C1 segment of cervical spinal cord (tissue), 14 donors: ENCODE results near the gene TNFAIP8L2.

Experiments used
- DNase-seq, 14 donors: peaks; one replicate each; lab custom pipeline; 2025; lab: John Stamatoyannopoulos, UW

The TNFAIP8L2 gene

DNA sequence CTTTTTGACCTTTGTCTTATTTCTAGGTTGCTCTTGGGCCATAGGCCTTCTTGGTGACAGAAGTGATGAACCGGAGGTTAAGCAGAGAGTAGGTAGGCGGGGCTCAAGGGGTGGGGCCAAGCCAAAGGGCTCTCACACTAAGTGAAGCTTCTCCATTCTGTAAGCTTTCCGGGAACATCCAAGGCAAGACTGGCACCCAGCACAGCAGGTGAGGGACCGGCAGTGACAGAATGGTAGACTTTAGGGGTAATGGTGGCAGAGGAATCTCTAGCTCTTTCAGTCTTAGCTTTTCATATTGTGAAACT is at the start of gene TNFAIP8L2:
TSS of gene TNFAIP8L2 (plus strand) at position 135 of the 305 bp plus-strand sequence. CDS start 2,049 bp downstream, outside the sequence.
- peak in 3 of 14 donors; percentile 18 to 26 (median 21) for DNase-seq

DNA sequence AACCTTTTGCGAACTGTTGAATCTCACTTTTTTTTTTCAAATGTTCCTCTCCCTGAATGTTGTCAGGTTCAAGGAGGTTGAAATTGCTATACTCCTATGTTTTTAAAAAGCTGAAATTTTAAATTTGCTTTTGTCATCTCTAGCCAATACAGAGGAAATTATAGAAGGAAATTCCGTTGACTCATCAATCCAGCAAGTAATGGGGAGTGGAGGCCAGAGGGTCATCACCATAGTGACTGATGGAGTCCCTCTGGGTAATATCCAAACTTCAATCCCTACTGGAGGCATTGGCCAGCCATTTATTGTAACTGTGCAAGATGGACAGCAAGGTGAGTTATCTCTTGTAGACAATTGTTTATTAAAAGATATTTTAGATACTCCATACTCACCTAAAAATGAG is 49.6 kb upstream of the TNFAIP8L2 start:
- no peak for DNase-seq

DNA sequence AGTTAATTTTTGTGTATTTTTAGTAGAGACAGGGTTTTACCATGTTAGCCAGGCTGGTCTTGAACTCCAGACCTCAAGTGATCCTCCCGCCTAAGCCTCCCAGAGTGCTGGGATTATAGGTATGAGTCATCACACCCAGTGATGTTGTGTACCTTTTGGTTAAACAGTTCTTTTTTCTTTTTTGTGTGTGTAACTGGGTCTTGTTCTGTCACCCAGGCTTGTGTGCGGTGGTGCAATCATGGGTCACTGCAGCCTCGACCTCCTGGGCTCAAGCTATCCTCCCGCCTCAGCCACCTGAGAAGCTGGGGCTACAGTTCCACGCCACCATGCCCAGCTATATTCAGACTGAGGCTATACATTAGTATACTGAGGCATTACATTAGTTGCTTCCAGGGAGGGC is 48.1 kb upstream of the TNFAIP8L2 start:
- no peak for DNase-seq

GRCh38 chr1:151113877-151114276 is 42.6 kb upstream of the TNFAIP8L2 start:
- DNase-seq = no peak

DNA sequence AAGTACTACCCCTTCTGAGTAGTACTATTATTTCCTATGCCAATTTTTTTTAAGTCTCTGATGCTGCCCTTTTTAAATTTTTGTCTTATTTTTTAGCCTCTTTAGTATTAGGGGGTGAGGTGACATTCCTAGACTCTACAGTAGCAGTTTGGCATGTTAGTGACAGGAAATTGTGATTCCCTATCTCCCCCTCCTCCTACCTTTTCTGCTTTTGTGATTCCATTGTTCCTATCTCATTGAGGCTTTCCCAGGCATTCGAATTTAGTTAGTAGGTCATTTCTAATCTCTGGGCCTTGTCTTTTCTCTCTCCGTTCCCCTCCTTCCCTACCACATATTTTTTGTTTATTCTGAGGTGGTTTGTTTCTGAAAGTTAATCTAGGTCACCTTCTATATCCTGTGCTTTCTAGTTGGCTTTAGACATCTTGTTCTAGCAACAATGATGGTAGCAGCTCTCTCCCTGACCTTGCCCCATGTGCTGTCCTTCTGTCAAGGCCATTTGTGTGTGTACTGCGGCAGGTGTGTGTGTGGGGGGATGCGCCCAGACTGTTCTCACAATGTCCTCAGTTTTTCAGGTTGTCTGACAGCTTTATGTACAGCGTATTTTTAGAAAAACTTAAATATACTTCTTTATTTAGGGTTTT is 31.6 kb upstream of the TNFAIP8L2 start:
- DNase-seq = no peak

DNA sequence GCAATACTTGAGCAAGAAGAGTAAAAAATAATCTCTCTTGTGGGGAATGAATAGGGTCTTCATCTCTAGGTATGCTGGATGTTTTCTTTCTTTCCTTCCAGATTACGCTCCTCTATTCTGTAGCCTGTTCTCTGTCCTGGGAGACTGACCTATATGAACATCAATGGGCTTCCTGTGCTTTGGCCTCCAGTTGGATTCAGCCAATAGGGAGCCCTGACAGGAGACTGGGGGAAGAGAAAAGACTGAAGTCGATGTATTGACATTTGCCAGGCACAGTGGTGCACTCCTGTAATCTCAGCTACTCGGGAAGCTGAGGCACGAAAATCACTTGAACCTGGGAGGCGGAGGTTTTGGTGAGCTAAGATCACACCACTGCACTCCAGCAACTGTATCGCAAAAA is 27.6 kb upstream of the TNFAIP8L2 start:
- DNase-seq = no peak

GRCh38 chr1:151130987-151131586 is 25.4 kb upstream of the TNFAIP8L2 start:
- DNase-seq = peak in 12 of 14 donors; percentile 9 to 92 (median 50)

- DNase-seq = peak in 2 of 14 donors; percentile 27 to 33
Observed at GRCh38 chr1:151131701-151132334, 24.6 kb upstream of the TNFAIP8L2 start.

DNA sequence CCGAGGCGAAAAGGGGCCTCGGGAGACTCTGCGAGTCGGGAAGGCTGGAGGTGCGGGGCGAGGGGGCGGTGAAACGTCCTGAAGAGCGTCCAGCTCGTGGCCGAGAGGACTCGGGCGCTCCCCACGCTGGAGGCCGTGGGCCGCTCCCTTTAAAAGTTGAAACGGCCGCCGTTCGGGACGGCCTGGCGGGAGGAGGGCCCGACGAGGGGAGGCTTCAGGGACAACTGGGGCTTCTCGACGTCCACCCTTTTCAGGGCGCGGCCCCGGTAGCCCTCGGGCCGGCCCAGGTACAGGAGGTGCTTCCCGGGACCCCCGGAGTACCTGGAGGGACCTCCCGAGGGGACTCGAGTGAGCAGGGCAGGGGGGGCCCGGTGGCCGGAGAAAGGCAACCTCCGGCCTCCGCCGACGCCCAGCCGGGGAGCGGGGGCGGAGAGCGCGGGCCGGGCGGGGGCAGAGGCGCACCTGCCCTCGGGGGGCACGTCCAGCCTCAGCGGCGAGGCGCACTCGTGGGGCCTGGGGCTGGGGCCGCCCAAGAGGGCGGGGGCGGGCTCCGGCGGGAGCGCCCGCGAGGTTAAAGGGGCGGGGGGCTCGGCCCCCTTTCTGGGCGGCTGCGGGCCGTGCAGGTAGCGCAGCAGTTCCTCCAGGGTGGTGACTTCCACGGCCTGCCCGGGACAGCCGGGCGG is 24.0 kb upstream of the TNFAIP8L2 start:
- DNase-seq = no peak

DNA sequence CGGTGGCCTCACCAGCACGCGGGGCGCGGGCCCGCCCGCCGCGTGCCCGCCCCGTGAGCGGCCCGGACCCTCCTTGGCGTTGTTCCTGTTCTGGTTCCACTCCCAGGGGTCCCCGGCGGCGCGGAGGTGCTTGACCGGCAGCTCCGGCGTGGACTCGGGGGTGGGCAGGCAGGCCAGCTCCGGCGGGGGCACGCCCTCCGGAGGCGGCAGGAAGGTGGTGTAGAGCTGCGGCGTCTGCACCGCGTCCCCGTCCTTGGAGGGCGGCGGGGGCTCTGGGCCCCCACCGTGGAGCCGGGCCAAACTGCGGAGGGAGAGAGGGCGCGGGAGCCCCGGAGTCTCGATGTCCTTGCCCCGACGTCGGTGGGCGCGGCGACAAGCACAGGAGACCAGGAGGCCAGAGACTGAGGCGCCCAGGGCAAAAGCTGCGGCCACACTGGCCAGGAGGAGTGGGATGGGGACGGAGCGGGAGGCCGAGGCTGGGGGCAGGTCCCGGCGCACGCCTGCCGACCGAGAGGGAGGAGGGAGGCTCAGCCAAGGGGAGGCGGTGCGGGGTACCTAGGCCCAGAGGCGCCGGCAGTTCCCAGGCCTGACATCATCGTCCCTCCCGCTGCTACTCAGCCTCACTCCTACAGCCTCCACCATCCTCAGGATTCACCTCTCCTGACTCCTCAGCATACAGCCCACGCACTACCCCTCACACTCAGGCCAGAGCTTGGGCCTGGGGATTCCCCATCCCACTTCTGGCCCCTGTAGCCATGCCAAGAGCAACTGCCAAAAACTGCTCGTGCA is 23.2 kb upstream of the TNFAIP8L2 start:
- DNase-seq = no peak

DNA sequence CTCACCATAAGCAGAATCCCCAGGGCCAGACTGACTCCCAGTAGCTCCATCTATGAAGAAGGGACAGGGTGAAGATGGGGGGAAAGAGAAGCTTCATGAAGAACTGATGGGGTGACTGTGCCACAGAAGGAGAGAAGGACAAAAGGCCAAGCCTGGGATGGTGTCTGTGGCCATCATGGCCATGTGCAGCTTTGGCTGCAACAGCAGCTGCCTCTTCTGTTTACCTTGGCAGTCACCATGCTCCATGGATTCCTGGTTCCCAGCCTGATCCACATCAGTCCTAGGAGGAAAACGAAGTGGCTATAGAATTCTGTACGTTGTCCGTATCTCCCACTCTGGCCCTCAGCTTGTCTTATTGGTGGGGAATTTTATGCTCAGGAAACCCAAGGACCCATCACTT is 22.1 kb upstream of the TNFAIP8L2 start:
- DNase-seq = no peak

DNA sequence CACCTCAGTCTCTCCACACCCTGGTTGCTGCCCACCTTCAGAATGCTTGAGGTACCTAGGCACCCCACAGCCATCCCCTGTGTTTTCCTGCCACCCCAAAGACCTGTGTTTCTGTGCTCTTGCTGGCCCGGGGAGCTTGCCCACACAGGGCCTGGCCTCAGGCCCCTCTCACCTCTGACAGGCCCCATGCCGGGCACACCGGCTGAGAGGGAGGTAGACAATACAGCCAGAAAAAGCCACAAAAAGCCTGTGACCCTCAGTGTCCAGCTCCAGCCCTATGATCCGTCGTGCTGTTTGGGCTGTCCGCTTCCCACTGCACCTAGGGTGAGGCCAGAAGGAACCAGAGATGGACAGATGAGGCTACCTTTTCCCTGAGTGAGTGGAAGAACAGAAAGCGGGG is 21.5 kb upstream of the TNFAIP8L2 start:
- no peak for DNase-seq

- DNase-seq = no peak
Observed at GRCh38 chr1:151135433-151136385, 20.7 kb upstream of the TNFAIP8L2 start.

- DNase-seq = no peak
Observed at GRCh38 chr1:151137789-151138188, 18.7 kb upstream of the TNFAIP8L2 start.

- no peak for DNase-seq
Observed at GRCh38 chr1:151142411-151143056, 13.9 kb upstream of the TNFAIP8L2 start.

- no peak for DNase-seq
Observed at GRCh38 chr1:151143057-151143435, 13.4 kb upstream of the TNFAIP8L2 start.

- DNase-seq = no peak
Observed at GRCh38 chr1:151143986-151144385, 12.5 kb upstream of the TNFAIP8L2 start.

DNA sequence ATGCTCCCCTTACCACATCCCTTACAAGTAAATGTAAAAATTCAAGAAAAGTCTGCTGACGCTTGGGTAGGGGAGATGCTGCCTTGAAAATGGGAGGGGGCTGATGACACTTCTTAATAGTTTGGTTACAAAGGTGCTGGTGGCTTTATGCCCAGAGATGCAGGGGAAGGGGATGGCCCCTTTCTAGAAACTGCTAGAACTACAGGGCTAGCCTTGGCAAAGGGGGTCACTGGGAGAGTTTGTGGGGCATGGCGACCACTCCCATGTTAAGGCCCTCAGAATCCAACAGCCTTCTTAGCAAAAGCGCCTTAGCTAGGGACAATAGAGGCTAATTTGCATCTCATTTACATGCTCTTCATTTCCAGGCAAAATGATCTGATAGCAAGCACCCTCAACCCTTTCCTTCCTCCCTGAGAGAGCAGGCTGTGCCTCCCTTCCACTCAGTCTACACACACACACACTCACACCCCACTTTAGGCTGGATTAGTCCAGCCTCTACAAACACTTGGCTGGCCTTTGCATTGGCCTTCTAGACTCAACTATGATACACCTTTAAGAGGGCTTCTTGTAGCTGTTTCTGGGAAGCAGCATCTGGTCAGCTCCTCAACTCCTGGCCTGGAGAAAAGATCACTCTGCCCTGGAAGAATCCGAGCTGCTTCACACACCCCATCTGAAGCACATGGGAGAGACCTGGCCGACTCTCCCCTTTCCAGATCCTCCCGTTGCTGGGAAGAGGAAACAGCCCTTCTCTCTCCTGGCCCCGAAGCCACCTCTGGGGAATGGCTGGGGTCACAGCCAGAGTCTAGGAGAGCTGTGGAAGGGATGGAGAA is 11.8 kb upstream of the TNFAIP8L2 start:
- peak in 1 of 14 donors; percentile 29 for DNase-seq
